IMR-90 (cell line): ENCODE results near the gene PLRG1. TPM values are rescaled to one million over a fixed set of nuclear protein-coding genes. Genes with fewer than 3 reads are reported as not detected.

Experiments used
- ATAC-seq: fragments of 200-7000 bp; cut with Tn5 transposase; 2 replicates; pipeline ENCODE4 v1.9.1; 2020; ENCODE audit warnings: low read depth, mild to moderate bottlenecking, moderate library complexity
- BruUV-seq: library from RNA; stranded (reverse); fragments of 400-500 nt; replicated peaks from 2 replicates; lab custom pipeline; 2021; lab: Mats Ljungman, UMichigan
- CTCF ChIA-PET: fragments of 300-600 bp; formaldehyde crosslinking; extraction: SDS; loops from one replicate; lab custom pipeline; 2021; ENCODE audit warnings: antibody characterized with exemption; lab: Yijun Ruan, JAX
- POLR2A ChIA-PET: fragments of 300-600 bp; sonication (Branson Sonifier 250); formaldehyde crosslinking; loops from one replicate; lab custom pipeline; 2022; ENCODE audit warnings: antibody characterized with exemption; ENCODE audit not compliant: unreplicated experiment; lab: Charles Lee
- DNase-seq: peaks from one replicate; pipeline ENCODE4 v3.0.0; 2013
- H2AFZ ChIP-seq: replicated peaks from 2 replicates; pipeline ENCODE3; 2013; ENCODE audit warnings: low read length, mild to moderate bottlenecking; ENCODE audit not compliant: poor library complexity
- H2AK5ac ChIP-seq: 2 replicates; pipeline ENCODE4 v1.6.1; 2013; ENCODE audit warnings: low read depth, low read length, inconsistent platforms
- H2AK9ac ChIP-seq: replicated peaks from 2 replicates; pipeline ENCODE3; 2013; ENCODE audit warnings: mild to moderate bottlenecking, low read depth, low read length, moderate library complexity; ENCODE audit not compliant: poor library complexity
- H2BK120ac ChIP-seq: 2 replicates; pipeline ENCODE4 v1.6.1; 2013; ENCODE audit warnings: low read depth, low read length, inconsistent platforms
- H2BK15ac ChIP-seq: 3 replicates; pipeline ENCODE4 v1.6.1; 2013; ENCODE audit warnings: low read depth, low read length, inconsistent platforms
- H2BK20ac ChIP-seq: 2 replicates; pipeline ENCODE4 v1.6.1; 2013; ENCODE audit warnings: low read depth, mild to moderate bottlenecking, inconsistent platforms, low read length, moderate library complexity
- H2BK5ac ChIP-seq: 2 replicates; pipeline ENCODE4 v1.6.1; 2013; ENCODE audit warnings: mild to moderate bottlenecking, low read depth, low read length, inconsistent platforms; ENCODE audit not compliant: poor library complexity, severe bottlenecking
- H3K14ac ChIP-seq: replicated peaks from 2 replicates; pipeline ENCODE4 v1.6.1; 2013; ENCODE audit warnings: low read depth, low read length, inconsistent platforms
- H3K18ac ChIP-seq: 2 replicates; pipeline ENCODE4 v1.6.1; 2013; ENCODE audit warnings: low read depth, low read length, control low read depth
- H3K23ac ChIP-seq: 2 replicates; pipeline ENCODE4 v1.6.1; 2013; ENCODE audit warnings: low read depth, low read length, inconsistent platforms
- H3K27ac ChIP-seq: 2 replicates; pipeline ENCODE4 v1.5.1; 2013; ENCODE audit warnings: mild to moderate bottlenecking, control low read depth, low read length; ENCODE audit not compliant: insufficient read depth
- H3K27me3 ChIP-seq: 2 replicates; pipeline ENCODE4 v1.6.1; 2013; ENCODE audit warnings: low read length; ENCODE audit not compliant: control insufficient read depth, insufficient read depth
- H3K36me3 ChIP-seq: 2 replicates; pipeline ENCODE4 v1.6.1; 2013; ENCODE audit warnings: low read length, mixed read lengths; ENCODE audit not compliant: control insufficient read depth, insufficient read depth
- H3K4ac ChIP-seq: 2 replicates; pipeline ENCODE4 v1.6.1; 2013; ENCODE audit warnings: low read depth, low read length, inconsistent platforms
- H3K4me1 ChIP-seq: 2 replicates; pipeline ENCODE4 v1.6.1; 2013; ENCODE audit warnings: low read length, mixed read lengths; ENCODE audit not compliant: control insufficient read depth, insufficient read depth
- H3K4me2 ChIP-seq: 2 replicates; pipeline ENCODE4 v1.6.1; 2013; ENCODE audit warnings: low read depth, mild to moderate bottlenecking, control low read depth, low read length, moderate library complexity
- H3K4me3 ChIP-seq: 2 replicates; pipeline ENCODE4 v1.5.1; 2013; ENCODE audit warnings: low read depth, mild to moderate bottlenecking, control low read depth, low read length, moderate library complexity; ENCODE audit not compliant: insufficient read depth
- H3K56ac ChIP-seq: 2 replicates; pipeline ENCODE4 v1.6.1; 2013; ENCODE audit warnings: low read length, inconsistent platforms; ENCODE audit not compliant: insufficient read depth; ENCODE audit errors: extremely low read depth
- H3K79me1 ChIP-seq, 2 experiments: 2 replicates each; pipeline ENCODE4 v1.6.1; 2013; ENCODE audit warnings: low read length in 2 of 2, inconsistent platforms in 1 of 2, low read depth in 1 of 2
- H3K9ac ChIP-seq: 2 replicates; pipeline ENCODE4 v1.6.1; 2013; ENCODE audit warnings: low read depth, low read length, control low read depth
- H3K9me1 ChIP-seq: 2 replicates; pipeline ENCODE4 v1.6.1; 2013; ENCODE audit warnings: low read length, inconsistent platforms; ENCODE audit not compliant: insufficient read depth
- H3K9me3 ChIP-seq: 2 replicates; pipeline ENCODE4 v1.6.1; 2013; ENCODE audit warnings: low read length; ENCODE audit not compliant: control insufficient read depth, insufficient read depth
- H4K20me1 ChIP-seq: 2 replicates; pipeline ENCODE4 v1.6.1; 2013; ENCODE audit warnings: low read length, inconsistent platforms; ENCODE audit not compliant: insufficient read depth
- H4K5ac ChIP-seq: 2 replicates; pipeline ENCODE4 v1.6.1; 2013; ENCODE audit warnings: mild to moderate bottlenecking, low read depth, low read length, control low read depth
- H4K8ac ChIP-seq, 2 experiments: 2 replicates each; pipeline ENCODE4 v1.6.1; 2013; ENCODE audit warnings: low read depth in 2 of 2, low read length in 2 of 2, control low read depth in 1 of 2, inconsistent platforms in 1 of 2
- H4K91ac ChIP-seq: 2 replicates; pipeline ENCODE4 v1.6.1; 2013; ENCODE audit warnings: low read depth, low read length, inconsistent platforms; ENCODE audit not compliant: insufficient read depth
- CHD1 ChIP-seq: IDR thresholded peaks from 2 replicates; pipeline ENCODE4 v1.6.1; 2012; ENCODE audit warnings: low read depth, low read length, improper control_type of control experiment
- FOS ChIP-seq: fragments of 150-350 bp; IDR thresholded peaks from 2 replicates; pipeline ENCODE4 v1.6.1; 2016; ENCODE audit warnings: low read depth, low read length
- MAFK ChIP-seq: IDR thresholded peaks from 2 replicates; pipeline ENCODE4 v1.6.1; 2012; ENCODE audit warnings: low read depth, low read length, improper control_type of control experiment
- MAZ ChIP-seq: IDR thresholded peaks from 2 replicates; pipeline ENCODE4 v1.6.1; 2012; ENCODE audit warnings: low read depth, mild to moderate bottlenecking, low read length, improper control_type of control experiment, moderate library complexity, borderline replicate concordance
- MXI1 ChIP-seq: IDR thresholded peaks from 2 replicates; pipeline ENCODE4 v1.6.1; 2012; ENCODE audit warnings: low read depth, mild to moderate bottlenecking, low read length, moderate library complexity, borderline replicate concordance
- NFE2L2 ChIP-seq: fragments of 150-350 bp; IDR thresholded peaks from 2 replicates; pipeline ENCODE4 v1.6.1; 2016; ENCODE audit warnings: low read depth, mild to moderate bottlenecking, low read length
- WGBS, 2 experiments: methylation state at CpG; one replicate each; pipeline versions ENCODE4 v1.1.5 to v1.1.7; 2013; ENCODE audit warnings: missing lambda C conversion rate in 2 of 2; ENCODE audit not compliant: insufficient read length in 1 of 2; ENCODE audit errors: extremely low coverage in 2 of 2; 5-methylcytosine and 5-hydroxymethylcytosine counted together
- dilution Hi-C: fragments of 300-500 bp; cut with HindIII; formaldehyde crosslinking; loops from one replicate; pipeline ENCODE4 v1.14.3; 2018; ENCODE audit warnings: low sequenced_read_pairs; ENCODE audit not compliant: unreplicated experiment
- in situ Hi-C: fragments of 300-500 bp; cut with MboI; formaldehyde crosslinking; loops from 3 replicates; pipeline ENCODE4 v1.14.3; 2019; ENCODE audit warnings: low sequenced_read_pairs, inconsistent platforms, mixed read lengths
- intact Hi-C: fragments of 100-400 bp; cut with micrococcal nuclease; formaldehyde crosslinking; loops from 2 replicates; pipeline ENCODE4 v1.10.0; 2022
- polyA plus RNA-seq, 3 experiments: library from polyadenylated mRNA; depleted of rRNA; stranded (reverse); fragments of >200 nt; gene quantifications; 2 replicates each; pipeline ENCODE4 v1.2.3, GENCODE V29; 2012; ENCODE audit warnings: low replicate concordance in 1 of 3
- total RNA-seq: library from RNA; depleted of rRNA; stranded (reverse); fragments of >200 nt; gene quantifications from 2 replicates; pipeline ENCODE4 v1.2.3, GENCODE V29; 2012
- TF ChIP-seq, protein P1 (sequence below): conservative IDR thresholded peaks from 2 replicates; pipeline ENCODE4 v1.5.1; 2012; ENCODE audit warnings: mild to moderate bottlenecking, low read depth, low read length, improper control_type of control experiment

PLRG1 gene
- total and polyA plus RNA-seq, 2 of the 4 experiments (the other 2 are of a cell fraction), result 76.1 to 200 TPM

DNA sequence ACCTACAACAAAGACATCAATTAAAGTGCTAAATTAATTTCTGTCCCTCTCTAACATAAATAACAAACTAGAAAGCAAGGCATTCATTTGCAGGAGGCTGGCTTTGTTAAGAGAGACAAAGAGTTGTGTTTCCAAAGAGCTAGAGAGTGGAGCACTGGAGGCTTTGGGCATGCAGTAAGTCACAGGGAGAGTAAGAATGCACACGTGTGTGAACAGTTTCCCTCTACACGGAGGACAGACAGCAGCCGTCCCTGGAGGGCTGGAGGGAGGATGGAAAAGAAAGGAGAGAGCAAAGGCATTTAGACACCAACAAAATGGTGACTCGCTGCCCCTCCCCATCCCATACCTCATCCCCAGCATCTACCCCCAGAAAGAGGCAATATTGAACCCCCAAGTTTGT lies 38.2 kb downstream of the PLRG1 start:
- Histone ChIP-seq H3K79me1 (no peaks in the 10 kb centered on the region), H3K4me3 (no peak overlapping the region), H3K9me3 (no peaks in the 10 kb centered on the region), H2BK120ac (no peak overlapping the region), H3K9me1 (no peaks in the 10 kb centered on the region), H2AK9ac (no peak overlapping the region), H2BK20ac (no peak overlapping the region), H3K18ac (no peak overlapping the region), H2BK5ac (no peak overlapping the region), H4K91ac (no peak overlapping the region), H2AFZ (no peak overlapping the region), H3K27me3 (no peaks in the 10 kb centered on the region; the same call in 1 of the 2 replicates), H3K4ac (no peak overlapping the region), H3K27ac (no peak overlapping the region), H3K56ac (no peak overlapping the region), H3K4me1 (no peaks in the 10 kb centered on the region), H3K14ac (no peak overlapping the region), H3K36me3 (no peaks in the 10 kb centered on the region), H3K23ac (no peak overlapping the region), H4K8ac (no peak overlapping the region), H2BK15ac (no peak overlapping the region), H2AK5ac (no peak overlapping the region), H4K20me1 (no peaks in the 10 kb centered on the region), H4K5ac (no peak overlapping the region), H3K9ac (no peak overlapping the region), H3K4me2 (no peak overlapping the region)
- ATAC-seq (no peak), DNase-seq (no peak)
- no peak for TF ChIP-seq NFE2L2
- TF ChIP-seq MAFK, result no peak
- TF ChIP-seq FOS, result no peak
- TF ChIP-seq MXI1, result no peak
- TF ChIP-seq MAZ, result no peak
- TF ChIP-seq, protein P1, sequence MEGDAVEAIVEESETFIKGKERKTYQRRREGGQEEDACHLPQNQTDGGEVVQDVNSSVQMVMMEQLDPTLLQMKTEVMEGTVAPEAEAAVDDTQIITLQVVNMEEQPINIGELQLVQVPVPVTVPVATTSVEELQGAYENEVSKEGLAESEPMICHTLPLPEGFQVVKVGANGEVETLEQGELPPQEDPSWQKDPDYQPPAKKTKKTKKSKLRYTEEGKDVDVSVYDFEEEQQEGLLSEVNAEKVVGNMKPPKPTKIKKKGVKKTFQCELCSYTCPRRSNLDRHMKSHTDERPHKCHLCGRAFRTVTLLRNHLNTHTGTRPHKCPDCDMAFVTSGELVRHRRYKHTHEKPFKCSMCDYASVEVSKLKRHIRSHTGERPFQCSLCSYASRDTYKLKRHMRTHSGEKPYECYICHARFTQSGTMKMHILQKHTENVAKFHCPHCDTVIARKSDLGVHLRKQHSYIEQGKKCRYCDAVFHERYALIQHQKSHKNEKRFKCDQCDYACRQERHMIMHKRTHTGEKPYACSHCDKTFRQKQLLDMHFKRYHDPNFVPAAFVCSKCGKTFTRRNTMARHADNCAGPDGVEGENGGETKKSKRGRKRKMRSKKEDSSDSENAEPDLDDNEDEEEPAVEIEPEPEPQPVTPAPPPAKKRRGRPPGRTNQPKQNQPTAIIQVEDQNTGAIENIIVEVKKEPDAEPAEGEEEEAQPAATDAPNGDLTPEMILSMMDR, result no peak
- no peak for TF ChIP-seq CHD1
- POLR2A ChIA-PET, result no interaction called here
- intact Hi-C loops, result no loop called here
- WGBS, 2 experiments, result no CpG with 5 or more reads among the region's 4 CpGs
- in situ Hi-C loops, result no loop called here
- BruUV-seq, result no TSS peak
- CTCF ChIA-PET, result no interaction called here
- dilution Hi-C loops, result no loop called here
